HEK293T (cell line): ENCODE measurements around the gene PGLYRP3.

Experiments used
- ARNT ChIP-seq: fragments of 450-650 bp; IDR thresholded peaks from 2 replicates; pipeline ENCODE4 v1.6.1; 2017; ENCODE audit warnings: mild to moderate bottlenecking
- BHLHE40 ChIP-seq: fragments of 450-650 bp; IDR thresholded peaks from 2 replicates; pipeline ENCODE4 v1.6.1; 2016; ENCODE audit warnings: mild to moderate bottlenecking, moderate library complexity, borderline replicate concordance
- ELF4 ChIP-seq: fragments of 450-650 bp; IDR thresholded peaks from 2 replicates; pipeline ENCODE4 v1.6.1; 2017; ENCODE audit warnings: antibody characterized with exemption
- FOXA1 ChIP-seq: fragments of 450-650 bp; IDR thresholded peaks from 2 replicates; pipeline ENCODE4 v1.6.1; 2016; ENCODE audit warnings: mild to moderate bottlenecking
- FOXM1 ChIP-seq: fragments of 450-650 bp; IDR thresholded peaks from 2 replicates; pipeline ENCODE4 v1.6.1; 2017; ENCODE audit warnings: mild to moderate bottlenecking, borderline replicate concordance
- HDGF ChIP-seq: fragments of 450-650 bp; IDR thresholded peaks from 2 replicates; pipeline ENCODE4 v1.6.1; 2017; ENCODE audit warnings: antibody characterized with exemption, borderline replicate concordance
- NFRKB ChIP-seq: fragments of 450-650 bp; IDR thresholded peaks from 2 replicates; pipeline ENCODE4 v1.6.1; 2016; ENCODE audit warnings: mild to moderate bottlenecking, moderate library complexity
- SP1 ChIP-seq: fragments of 450-650 bp; IDR thresholded peaks from 2 replicates; pipeline ENCODE4 v1.6.1; 2017
- SUZ12 ChIP-seq: fragments of 450-650 bp; IDR thresholded peaks from 2 replicates; pipeline ENCODE4 v1.6.1; 2016; ENCODE audit warnings: mild to moderate bottlenecking
- TARDBP ChIP-seq: fragments of 450-650 bp; IDR thresholded peaks from 2 replicates; pipeline ENCODE4 v1.6.1; 2016
- ZNF384 ChIP-seq: fragments of 450-650 bp; IDR thresholded peaks from 2 replicates; pipeline ENCODE4 v1.6.1; 2016
- TF ChIP-seq, protein P1 (sequence below): fragments of 450-650 bp; IDR thresholded peaks from 2 replicates; pipeline ENCODE4 v1.6.1; 2016

DNA sequence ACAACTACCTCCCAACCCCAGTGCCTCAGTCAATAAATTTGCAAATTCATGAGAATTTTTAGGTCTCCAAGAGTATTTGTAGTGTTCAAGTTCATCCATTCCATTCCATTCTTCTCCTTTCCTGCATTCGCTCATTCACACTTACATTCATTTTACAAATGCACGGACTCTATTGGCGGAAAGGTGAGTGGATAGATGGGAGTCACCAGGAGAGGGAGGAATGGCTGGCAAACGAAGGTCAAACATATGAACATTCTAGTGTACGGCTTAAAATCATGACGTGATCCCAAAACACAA is 50.7 kb downstream of the PGLYRP3 start:
- no peak for TF ChIP-seq FOXA1
- TF ChIP-seq FOXM1, result no peak
- TF ChIP-seq SP1, result no peak
- TF ChIP-seq ARNT, result no peak
- TF ChIP-seq ZNF384, result no peak
- TF ChIP-seq HDGF, result no peak
- TF ChIP-seq, protein P1, sequence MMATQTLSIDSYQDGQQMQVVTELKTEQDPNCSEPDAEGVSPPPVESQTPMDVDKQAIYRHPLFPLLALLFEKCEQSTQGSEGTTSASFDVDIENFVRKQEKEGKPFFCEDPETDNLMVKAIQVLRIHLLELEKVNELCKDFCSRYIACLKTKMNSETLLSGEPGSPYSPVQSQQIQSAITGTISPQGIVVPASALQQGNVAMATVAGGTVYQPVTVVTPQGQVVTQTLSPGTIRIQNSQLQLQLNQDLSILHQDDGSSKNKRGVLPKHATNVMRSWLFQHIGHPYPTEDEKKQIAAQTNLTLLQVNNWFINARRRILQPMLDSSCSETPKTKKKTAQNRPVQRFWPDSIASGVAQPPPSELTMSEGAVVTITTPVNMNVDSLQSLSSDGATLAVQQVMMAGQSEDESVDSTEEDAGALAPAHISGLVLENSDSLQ, result no peak
- no peak for TF ChIP-seq BHLHE40
- TF ChIP-seq SUZ12, result no peak
- no peak for TF ChIP-seq NFRKB
- no peak for TF ChIP-seq TARDBP
- no peak for TF ChIP-seq ELF4
